ENCODE data around the gene DNM3. TPM values are rescaled to one million over a fixed set of nuclear protein-coding genes. Genes with fewer than 3 reads are reported as not detected.
A peak's percentile ranks its signal among the peaks of the same experiment; 100 is the strongest.

DNM3 gene
- total and polyA plus RNA-seq, 2 donors (not counting 3 experiments of a cell fraction or from before 2014, with no cell fraction given), result 1.4 to 2.5 TPM

DNA sequence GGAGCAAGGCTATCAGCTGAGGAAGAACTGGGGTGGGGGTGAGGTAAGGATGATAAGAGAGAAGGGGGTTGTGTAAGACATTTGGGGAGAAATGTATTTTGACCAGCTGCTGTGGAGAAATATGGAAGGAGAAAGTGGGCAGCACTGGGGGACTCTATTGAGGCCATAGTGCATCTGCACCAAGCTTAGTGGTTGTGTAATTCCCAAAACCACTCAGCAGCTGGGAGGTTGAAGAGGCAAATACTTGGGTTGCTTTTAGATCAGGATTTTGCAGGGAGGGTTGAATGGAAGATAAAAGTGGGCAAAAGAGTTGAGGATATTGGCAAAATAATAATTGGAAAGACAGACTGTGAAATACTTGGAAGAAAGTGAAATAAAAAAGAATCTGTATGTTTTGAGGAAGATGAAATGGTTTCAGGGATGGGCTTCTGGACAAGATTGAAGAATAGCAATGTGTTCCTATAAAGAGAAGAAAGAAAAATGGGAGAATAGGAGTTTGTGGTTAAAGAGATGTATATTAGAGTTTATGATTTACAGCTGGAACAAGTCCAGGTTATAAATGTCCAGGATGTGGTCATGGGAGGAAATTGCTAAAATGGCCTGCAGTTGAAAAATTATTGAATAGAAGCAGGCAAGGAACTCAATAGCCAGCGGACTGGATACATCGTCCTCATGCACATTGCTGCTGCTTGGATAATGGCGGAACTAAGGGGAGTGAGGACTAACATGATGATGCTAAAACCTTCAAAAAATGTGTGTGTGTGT, 162.7 kb downstream of the DNM3 start:
- intact Hi-C loops (cut with micrococcal nuclease) (loop anchor here (1.0 to 2.0 kb wide), 6 partner anchors 37 to 715 kb away; no protein-coding TSS in a partner anchor), dilution Hi-C loops (cut with MboI; ENCODE audit: extremely low pct_ligation_motif_present, low sequenced_read_pairs) (loop anchor here (25.0 kb wide), 1 partner anchor 408 kb away; the partner anchor contains the start of gene C1orf105)
- TF ChIP-seq, protein P1, sequence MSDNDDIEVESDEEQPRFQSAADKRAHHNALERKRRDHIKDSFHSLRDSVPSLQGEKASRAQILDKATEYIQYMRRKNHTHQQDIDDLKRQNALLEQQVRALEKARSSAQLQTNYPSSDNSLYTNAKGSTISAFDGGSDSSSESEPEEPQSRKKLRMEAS (IDR thresholded peaks at IDR 0.05; ENCODE audit: insufficient read depth, insufficient read length), result no peak
- TF ChIP-seq POLR2A (IDR thresholded peaks at IDR 0.05; ENCODE audit: low read depth, low read length) (no peak), FOS (IDR thresholded peaks at IDR 0.05; ENCODE audit: borderline replicate concordance, insufficient read depth, low read length) (no peak), POLR2AphosphoS5 (IDR thresholded peaks at IDR 0.05; ENCODE audit: insufficient read depth, low read depth, low read length) (no peak), EZH2 (IDR thresholded peaks at IDR 0.05; ENCODE audit: borderline replicate concordance, low read depth, low read length, severe bottlenecking) (no peak), MYC (IDR thresholded peaks at IDR 0.05; ENCODE audit: low read depth, low read length) (no peak), JUN (IDR thresholded peaks at IDR 0.05; ENCODE audit: borderline replicate concordance, insufficient read depth, insufficient read length, low read depth) (no peak)
- H3K27ac ChIP-seq (ENCODE audit: insufficient read depth, low read depth, low read length), result no peak overlapping the region
- no peak overlapping the region for H3K9ac ChIP-seq (replicated peaks; ENCODE audit: extremely low read depth, insufficient read depth, low read length)
- no TSS peak for BruUV-seq (replicated peaks)
- H4K20me1 ChIP-seq (replicated peaks; ENCODE audit: control insufficient read depth, extremely low read depth, insufficient read depth, low read length), result no peaks in the 10 kb centered on the region
- no peaks in the 10 kb centered on the region for H3K9me1 ChIP-seq (replicated peaks; ENCODE audit: control insufficient read depth, extremely low read depth, insufficient read depth, low read length)
- H3K79me2 ChIP-seq (ENCODE audit: control insufficient read depth, insufficient read depth, low read length), result no peaks in the 10 kb centered on the region
- POLR2A ChIA-PET, result no interaction called here
- DNase-seq (ENCODE audit: low read depth, low spot score), result no peak
- H3K27me3 ChIP-seq (ENCODE audit: control insufficient read depth in 2 of 2, insufficient read depth in 2 of 2, low read length in 2 of 2), result no peaks in the 10 kb centered on the region
- H2AFZ ChIP-seq (ENCODE audit: low read depth, low read length), result peak overlapping the region; percentile 40
- CTCF ChIA-PET, result interaction anchor here (0.9 to 3.6 kb wide), 24 partner anchors 11 to 716 kb away, joined by 3 to 142 read pairs (median 10); partner anchors contain the start of genes C1orf105 and PIGC
- peak; percentile 66 for FAIRE-seq
- H3K9me3 ChIP-seq (replicated peaks; ENCODE audit: control insufficient read depth, insufficient read depth, low read length), result no peaks in the 10 kb centered on the region
- H3K4me3 ChIP-seq (replicated peaks in 1 of 3; ENCODE audit: insufficient read depth in 1 of 3, low read depth in 1 of 3, low read length in 3 of 3), result no peak overlapping the region
- peaks cover 8% of the 10 kb centered on the region for H3K4me1 ChIP-seq (ENCODE audit: control insufficient read depth, extremely low read depth, insufficient read depth, low read length)
- no peak overlapping the region for H3K4me2 ChIP-seq (ENCODE audit: insufficient read depth, low read length)
- no peaks in the 10 kb centered on the region for H3K36me3 ChIP-seq (ENCODE audit: control insufficient read depth in 2 of 2, extremely low read depth in 1 of 2, insufficient read depth in 2 of 2, low read length in 2 of 2)
